Activated T-cell treated with anti-CD3 and anti-CD28 coated beads, Interleukin-2, amount 50 U/mL, for 24 hours (primary cell): ENCODE results near the gene INPP1.
A peak's percentile ranks its signal among the peaks of the same experiment; 100 is the strongest.
"Not testable (repeated sequence)": the region's sequence is repeated elsewhere in the genome, so short reads cannot be mapped to it uniquely, and the experiment has no call there.

ENCODE experiments used
- DNase-seq: peaks from one replicate; pipeline ENCODE4 v3.0.0-alpha.2; 2020
- H3K27ac Mint-ChIP-seq: 2 replicates; pipeline ENCODE4 v1.8.0; 2020; ENCODE audit warnings: mild to moderate bottlenecking, mixed read lengths
- H3K27me3 Mint-ChIP-seq: 2 replicates; pipeline ENCODE4 v1.8.0; 2020; ENCODE audit warnings: mixed read lengths
- H3K36me3 Mint-ChIP-seq: 2 replicates; pipeline ENCODE4 v1.8.0; 2020; ENCODE audit warnings: low read depth, mixed read lengths
- H3K4me1 Mint-ChIP-seq: 2 replicates; pipeline ENCODE4 v1.8.0; 2020; ENCODE audit warnings: low read depth, mixed read lengths
- H3K4me3 Mint-ChIP-seq: 2 replicates; pipeline ENCODE4 v1.8.0; 2020; ENCODE audit warnings: mild to moderate bottlenecking, moderate library complexity, mixed read lengths
- H3K9me3 Mint-ChIP-seq: 2 replicates; pipeline ENCODE4 v1.8.0; 2020; ENCODE audit warnings: mixed read lengths

INPP1 gene

GRCh38 chr2:190340369-190340768 is 3.0 kb upstream of the INPP1 start:
- Mint-ChIP-seq H3K27ac (no peak overlapping the region), H3K4me3 (no peak overlapping the region)

GRCh38 chr2:190342611-190343010 is 778 bp upstream of the INPP1 start:
- Mint-ChIP-seq H3K9me3 (no peaks in the 10 kb centered on the region), H3K36me3 (no peaks in the 10 kb centered on the region), H3K4me3 (no peak overlapping the region), H3K27ac (peak overlapping the region; percentile 37), H3K27me3 (no peaks in the 10 kb centered on the region), H3K4me1 (peaks cover 17% of the 10 kb centered on the region)
- no peak for DNase-seq

More at GRCh38 chr2:190340369-190340768, 3.0 kb upstream of the INPP1 start:
- Mint-ChIP-seq H3K36me3 (no peaks in the 10 kb centered on the region), H3K9me3 (no peaks in the 10 kb centered on the region), H3K4me1 (peaks cover 16% of the 10 kb centered on the region), H3K27me3 (no peaks in the 10 kb centered on the region)
- no peak for DNase-seq

- no peaks in the 10 kb centered on the region for H3K9me3 Mint-ChIP-seq
- H3K4me3 Mint-ChIP-seq: peak overlapping the region; percentile 76
- peak overlapping the region; percentile 89 for H3K27ac Mint-ChIP-seq
- DNase-seq: no peak
- H3K4me1 Mint-ChIP-seq: peaks cover 17% of the 10 kb centered on the region
- no peaks in the 10 kb centered on the region for H3K27me3 Mint-ChIP-seq
- no peaks in the 10 kb centered on the region for H3K36me3 Mint-ChIP-seq
Measured at GRCh38 chr2:190343089-190343535, 277 bp upstream of the INPP1 start.

- H3K4me3 Mint-ChIP-seq: peak overlapping the region; percentile 84
- no peak for DNase-seq
- H3K36me3 Mint-ChIP-seq: no peaks in the 10 kb centered on the region
- no peaks in the 10 kb centered on the region for H3K27me3 Mint-ChIP-seq
- peaks cover 21% of the 10 kb centered on the region for H3K4me1 Mint-ChIP-seq
- no peaks in the 10 kb centered on the region for H3K9me3 Mint-ChIP-seq
- peak overlapping the region; percentile 86 for H3K27ac Mint-ChIP-seq
Measured at GRCh38 chr2:190344276-190344827, 963 bp downstream of the INPP1 start.

DNA sequence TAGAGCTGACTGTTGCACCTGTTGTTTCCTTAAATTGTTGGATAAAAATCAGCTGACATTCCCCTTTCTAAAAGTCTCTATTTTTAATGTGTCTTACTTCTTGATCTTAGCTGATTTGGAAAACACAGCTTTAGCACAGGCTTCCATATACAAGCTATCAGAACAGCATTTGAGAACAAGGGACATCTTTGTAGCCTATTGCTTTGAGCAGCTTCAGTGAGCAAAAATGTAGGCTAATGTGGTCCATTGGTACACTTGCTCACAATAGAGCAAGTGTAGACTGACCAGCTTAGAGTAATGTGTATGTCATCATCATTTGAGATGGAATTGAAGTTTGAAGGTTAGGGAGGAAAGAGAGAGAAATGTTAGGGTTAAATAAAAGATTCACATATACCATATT is 7.0 kb downstream of the INPP1 start:
- Mint-ChIP-seq H3K4me3 (no peak overlapping the region), H3K36me3 (no peaks in the 10 kb centered on the region), H3K9me3 (no peaks in the 10 kb centered on the region)

GRCh38 chr2:190351955-190352354 is 8.6 kb downstream of the INPP1 start:
- DNase-seq: no peak
- H3K4me1 Mint-ChIP-seq: peaks cover 3% of the 10 kb centered on the region
- no peaks in the 10 kb centered on the region for H3K9me3 Mint-ChIP-seq
- no peaks in the 10 kb centered on the region for H3K36me3 Mint-ChIP-seq
- no peak overlapping the region for H3K27ac Mint-ChIP-seq
- H3K4me3 Mint-ChIP-seq: no peak overlapping the region
- H3K27me3 Mint-ChIP-seq: no peaks in the 10 kb centered on the region

More for the DNA sequence above, 7.0 kb downstream of the INPP1 start:
- no peak overlapping the region for H3K27ac Mint-ChIP-seq
- H3K27me3 Mint-ChIP-seq: no peaks in the 10 kb centered on the region
- peaks cover 5% of the 10 kb centered on the region for H3K4me1 Mint-ChIP-seq
- DNase-seq: no peak

DNA sequence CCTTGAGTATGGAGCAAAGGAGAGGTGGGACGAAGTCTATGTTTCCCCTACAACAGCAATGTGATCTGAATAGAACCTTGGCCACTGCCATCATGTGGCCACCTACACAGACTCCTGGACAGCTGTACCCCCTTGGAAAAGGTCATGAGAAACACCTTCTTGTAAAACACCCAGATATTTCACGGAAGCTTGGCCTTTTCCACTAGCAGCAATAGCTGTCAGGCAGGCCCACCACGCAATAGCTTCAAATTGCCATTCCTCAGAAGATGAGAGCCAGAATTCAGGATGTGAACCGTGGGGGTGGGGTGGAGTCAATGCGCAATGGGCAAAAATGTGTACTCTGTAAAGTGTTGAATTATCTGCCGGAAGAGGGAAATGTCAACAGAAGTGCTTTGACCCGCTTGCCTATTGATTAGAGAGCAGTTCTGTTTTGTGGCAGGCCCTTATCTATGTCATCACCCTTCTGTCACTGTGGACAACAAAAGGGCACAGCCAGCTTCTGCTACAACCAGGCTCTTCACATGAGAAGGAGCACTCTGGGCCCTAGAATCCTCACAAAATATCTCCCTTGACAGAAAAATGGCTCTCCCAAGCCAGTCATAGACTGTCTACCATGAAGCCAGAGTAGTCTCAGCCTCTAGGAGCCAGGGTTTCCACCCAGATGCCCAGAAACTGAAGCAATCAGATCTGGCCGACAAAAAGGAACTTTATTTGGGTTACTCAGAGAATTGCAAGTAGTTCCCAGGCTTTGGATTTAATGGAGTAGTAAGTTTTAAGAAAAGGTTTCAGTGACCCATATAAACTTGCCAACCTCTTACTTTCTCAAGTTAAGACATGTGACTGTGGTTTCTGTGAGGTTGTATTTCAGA is 9.5 kb downstream of the INPP1 start:
- H3K27me3 Mint-ChIP-seq: no peaks in the 10 kb centered on the region
- no peaks in the 10 kb centered on the region for H3K9me3 Mint-ChIP-seq
- DNase-seq: no peak
- no peak overlapping the region for H3K27ac Mint-ChIP-seq
- H3K4me1 Mint-ChIP-seq: peaks cover 3% of the 10 kb centered on the region
- no peaks in the 10 kb centered on the region for H3K36me3 Mint-ChIP-seq
- H3K4me3 Mint-ChIP-seq: no peak overlapping the region

GRCh38 chr2:190353537-190353899 is 10.1 kb downstream of the INPP1 start:
- Mint-ChIP-seq H3K27ac (no peak overlapping the region), H3K9me3 (no peaks in the 10 kb centered on the region), H3K4me1 (peaks cover under 1% of the 10 kb centered on the region), H3K27me3 (no peaks in the 10 kb centered on the region), H3K36me3 (no peaks in the 10 kb centered on the region), H3K4me3 (no peak overlapping the region)
- no peak for DNase-seq

DNA sequence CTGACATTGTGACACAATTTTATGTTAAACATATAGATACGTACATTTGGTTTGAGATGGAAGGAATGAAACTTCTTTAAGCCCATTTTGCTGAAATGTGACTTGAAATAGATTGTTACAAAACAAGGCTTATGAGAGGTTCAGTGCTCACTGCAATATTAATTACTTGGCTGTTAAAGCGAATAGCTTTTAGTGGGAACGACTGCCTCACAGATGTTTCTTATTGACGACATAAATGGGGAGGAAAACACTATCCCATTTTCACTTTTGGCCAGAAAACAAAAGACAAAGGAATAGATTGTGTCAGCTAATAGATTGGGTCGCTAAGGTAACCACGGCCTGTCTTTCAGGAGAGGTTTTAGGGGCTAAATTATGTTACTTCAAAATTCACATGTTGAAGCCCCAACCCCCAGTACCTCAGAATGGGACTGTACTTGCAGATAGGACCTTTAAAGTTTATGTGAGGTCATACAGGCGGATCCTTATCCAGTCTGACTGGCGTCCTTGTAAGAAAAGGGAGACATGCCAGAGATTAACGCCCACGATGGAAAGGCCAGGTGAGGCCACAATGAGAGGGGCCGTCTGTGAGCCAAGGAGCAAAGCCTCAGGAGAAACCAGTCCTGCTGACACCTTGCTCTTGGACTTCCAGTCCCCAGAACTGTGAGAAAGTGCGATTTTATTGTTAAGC is 10.8 kb downstream of the INPP1 start:
- no peak overlapping the region for H3K27ac Mint-ChIP-seq
- no peak for DNase-seq

DNA sequence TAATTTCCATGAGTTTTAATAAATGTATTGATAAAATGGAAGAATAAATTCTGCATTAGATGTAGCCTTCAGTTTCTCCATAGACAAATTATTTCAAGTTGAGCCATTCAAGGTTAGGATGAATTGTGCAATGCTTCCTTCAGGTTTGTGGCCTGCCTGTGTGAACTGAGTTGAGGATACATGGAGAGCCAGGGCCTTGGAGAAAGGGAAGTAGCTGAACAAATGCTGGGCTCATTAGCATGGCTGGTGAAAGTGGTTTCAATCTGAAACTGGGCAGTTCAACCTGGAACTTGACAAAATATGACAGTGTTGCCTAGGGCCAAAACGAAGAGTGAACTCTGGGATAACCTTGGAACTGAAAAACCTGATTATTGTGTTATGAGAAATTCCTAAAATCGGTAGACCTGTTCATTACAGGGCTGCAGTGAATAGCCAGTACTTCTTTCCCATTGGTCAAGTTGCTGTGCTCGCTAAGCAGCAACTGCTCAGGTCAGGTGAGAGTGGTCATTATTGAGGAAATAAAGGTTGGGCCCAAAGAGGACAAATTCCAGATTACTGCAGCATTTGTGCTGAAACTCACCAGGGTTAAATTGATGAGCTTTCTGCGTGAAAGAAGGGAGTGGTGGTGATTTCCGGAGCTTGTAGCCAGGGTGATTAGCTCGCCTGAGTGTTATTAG is 12.7 kb downstream of the INPP1 start:
- H3K27me3 Mint-ChIP-seq: no peaks in the 10 kb centered on the region
- H3K4me3 Mint-ChIP-seq: no peak overlapping the region
- H3K4me1 Mint-ChIP-seq: peaks cover 22% of the 10 kb centered on the region
- no peak overlapping the region for H3K27ac Mint-ChIP-seq
- no peaks in the 10 kb centered on the region for H3K36me3 Mint-ChIP-seq
- no peaks in the 10 kb centered on the region for H3K9me3 Mint-ChIP-seq
- no peak for DNase-seq

More for the DNA sequence above, 10.8 kb downstream of the INPP1 start:
- no peak overlapping the region for H3K4me3 Mint-ChIP-seq
- no peaks in the 10 kb centered on the region for H3K27me3 Mint-ChIP-seq
- H3K36me3 Mint-ChIP-seq: no peaks in the 10 kb centered on the region
- no peaks in the 10 kb centered on the region for H3K9me3 Mint-ChIP-seq
- H3K4me1 Mint-ChIP-seq: peaks cover 6% of the 10 kb centered on the region

DNA sequence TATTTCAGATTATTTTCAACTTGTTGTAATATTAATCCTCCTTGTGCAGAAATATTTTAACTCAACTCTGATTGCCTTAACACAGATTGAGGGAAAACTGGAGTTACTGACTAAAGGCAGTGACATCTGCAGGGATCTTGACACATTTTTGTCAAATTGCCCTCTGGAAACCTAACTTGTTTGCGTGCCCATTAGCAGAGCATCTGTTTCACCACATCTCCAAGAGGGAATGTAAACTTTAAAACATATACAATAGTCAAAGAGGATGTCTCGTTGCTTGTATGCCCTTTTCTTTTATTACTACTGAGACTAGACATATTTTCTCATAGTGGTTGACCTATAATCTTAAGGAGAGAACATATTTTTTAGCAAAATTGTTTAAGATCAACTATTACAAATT is 14.2 kb downstream of the INPP1 start:
- Mint-ChIP-seq H3K4me1 (peaks cover 29% of the 10 kb centered on the region), H3K9me3 (no peaks in the 10 kb centered on the region), H3K4me3 (no peak overlapping the region), H3K36me3 (no peaks in the 10 kb centered on the region), H3K27me3 (no peaks in the 10 kb centered on the region), H3K27ac (no peak overlapping the region)
- no peak for DNase-seq

- not testable (repeated sequence) for H3K9me3 Mint-ChIP-seq, H3K27me3 Mint-ChIP-seq, DNase-seq, H3K36me3 Mint-ChIP-seq
- Mint-ChIP-seq H3K4me1 (peaks cover 32% of the 10 kb centered on the region), H3K4me3 (peak overlapping the region; percentile 41), H3K27ac (peak overlapping the region; percentile 68)
Measured at GRCh38 chr2:190358655-190359448, 15.5 kb downstream of the INPP1 start.

GRCh38 chr2:190360561-190360960 is 17.2 kb downstream of the INPP1 start:
- Mint-ChIP-seq H3K9me3 (no peaks in the 10 kb centered on the region), H3K27ac (no peak overlapping the region), H3K4me1 (peaks cover 32% of the 10 kb centered on the region), H3K27me3 (no peaks in the 10 kb centered on the region), H3K36me3 (no peaks in the 10 kb centered on the region), H3K4me3 (peak overlapping the region; percentile 77)
- DNase-seq: no peak

DNA sequence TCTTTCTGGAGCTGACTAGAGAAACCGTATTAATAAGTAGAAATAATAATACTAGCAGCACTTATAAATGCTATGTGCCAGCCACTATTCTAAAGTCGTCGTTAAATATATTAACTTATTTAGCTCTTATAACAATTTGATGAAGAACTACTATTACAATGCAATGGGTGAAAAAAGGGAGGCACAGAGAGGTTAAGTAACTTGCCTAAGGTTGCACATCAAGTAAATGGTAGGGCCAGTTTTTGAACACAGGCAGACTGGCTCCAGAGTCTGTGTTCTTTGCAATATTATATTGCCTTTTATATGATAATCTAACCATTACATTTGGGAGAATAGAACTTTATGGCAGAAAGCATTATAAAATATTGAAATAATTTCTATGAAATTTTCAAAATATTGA is 17.6 kb downstream of the INPP1 start:
- Mint-ChIP-seq H3K27ac (no peak overlapping the region), H3K4me1 (peaks cover 32% of the 10 kb centered on the region), H3K36me3 (no peaks in the 10 kb centered on the region), H3K9me3 (no peaks in the 10 kb centered on the region), H3K27me3 (no peaks in the 10 kb centered on the region), H3K4me3 (no peak overlapping the region)
- DNase-seq: no peak
